HCT116 (cell line): ENCODE measurements around the gene RPRML. TPM values are rescaled to one million over a fixed set of nuclear protein-coding genes. Genes with fewer than 3 reads are reported as not detected.

Experiments
- ATAC-seq: fragments of 200-7000 bp; cut with Tn5 transposase; 2 replicates; pipeline ENCODE4 v1.9.1; 2020; ENCODE audit warnings: mild to moderate bottlenecking, moderate library complexity
- BruUV-seq: library from RNA; stranded (reverse); fragments of 400-500 nt; replicated peaks from 2 replicates; lab custom pipeline; 2021; lab: Mats Ljungman, UMichigan
- CTCF ChIA-PET: fragments of 300-600 bp; sonication (Branson Sonifier 250); formaldehyde crosslinking; loops from one replicate; lab custom pipeline; 2021; ENCODE audit warnings: antibody characterized with exemption; lab: Charles Lee
- POLR2A ChIA-PET: fragments of 300-600, 350-600 bp; sonication (Branson Sonifier 250); formaldehyde crosslinking; loops from one replicate; lab custom pipeline; 2021; ENCODE audit warnings: antibody characterized with exemption; lab: Charles Lee
- RAD21 ChIA-PET, 2 experiments: fragments of 300-600 bp; sonication (Branson Sonifier 250); formaldehyde crosslinking; loops; one replicate each; lab custom pipeline; 2023; ENCODE audit warnings: low total read pairs in 2 of 2; ENCODE audit not compliant: uncharacterized antibody in 2 of 2, unreplicated experiment in 2 of 2, low non-redundant PET in 1 of 2; lab: Charles Lee
- DNase-seq: peaks from one replicate; pipeline ENCODE4 v3.0.0-alpha.2; 2010; ENCODE audit warnings: low read depth, low spot score
- H2AFZ ChIP-seq: fragments of 200-600 bp; shearing (Covaris generic), sonication (generic); 2 replicates; pipeline ENCODE4 v1.6.1; 2017; ENCODE audit warnings: low read depth, mixed run types, mixed read lengths, antibody characterized with exemption, low read length; ENCODE audit not compliant: poor library complexity, severe bottlenecking
- H3K27ac ChIP-seq: 2 replicates; pipeline ENCODE4 v1.5.1; 2012; ENCODE audit warnings: low read depth, low read length
- H3K27me3 ChIP-seq: fragments of 200-600 bp; sonication (generic); 2 replicates; pipeline ENCODE4 v1.6.1; 2016; ENCODE audit warnings: mixed run types, low read length, mixed read lengths; ENCODE audit not compliant: insufficient read depth
- H3K36me3 ChIP-seq, 2 experiments: fragments of 200-500 bp in 1 of 2; fragments of 200-600 bp in 1 of 2; sonication (Bioruptor generic) in 1 of 2; sonication (generic) in 1 of 2; 2 replicates each; pipeline versions ENCODE4 v1.5.1 to v1.6.1; 2014 to 2016; ENCODE audit warnings: low read length in 2 of 2, inconsistent platforms in 1 of 2, mixed read lengths in 1 of 2, mixed run types in 1 of 2; ENCODE audit not compliant: insufficient read depth in 2 of 2, control insufficient read depth in 1 of 2
- H3K4me1 ChIP-seq, 2 experiments: fragments of 200-600 bp in 1 of 2; sonication (generic) in 1 of 2; 2 replicates each; pipeline versions ENCODE4 v1.5.1 to v1.6.1; 2012 to 2017; ENCODE audit warnings: low read length in 2 of 2, inconsistent platforms in 1 of 2, mild to moderate bottlenecking in 1 of 2, mixed read lengths in 1 of 2, mixed run types in 1 of 2, moderate library complexity in 1 of 2; ENCODE audit not compliant: insufficient read depth in 2 of 2, control insufficient read depth in 1 of 2
- H3K4me2 ChIP-seq: fragments of 200-600 bp; sonication (generic); 2 replicates; pipeline ENCODE4 v1.6.1; 2017; ENCODE audit warnings: mixed run types, low read length, mixed read lengths
- H3K4me3 ChIP-seq, 2 experiments: fragments of 200-600 bp in 1 of 2; sonication (generic) in 1 of 2; replicated peaks in 1 of 2; 2 replicates each; pipeline ENCODE4 v1.5.1; 2011 to 2016; ENCODE audit warnings: low read length in 2 of 2, control low read depth in 1 of 2, low read depth in 1 of 2, mild to moderate bottlenecking in 1 of 2, mixed read lengths in 1 of 2, mixed run types in 1 of 2
- H3K79me2 ChIP-seq: fragments of 200-600 bp; sonication (generic); 2 replicates; pipeline ENCODE4 v1.6.1; 2017; ENCODE audit warnings: mild to moderate bottlenecking, mixed run types, low read length, moderate library complexity, mixed read lengths; ENCODE audit not compliant: insufficient read depth
- H3K9ac ChIP-seq: fragments of 200-600 bp; sonication (generic); 2 replicates; pipeline ENCODE4 v1.6.1; 2016; ENCODE audit warnings: low read length, mixed read lengths
- H3K9me2 ChIP-seq: fragments of 200-600 bp; sonication (generic), shearing (Covaris generic); 2 replicates; pipeline ENCODE4 v1.6.1; 2017; ENCODE audit warnings: mixed run types, mild to moderate bottlenecking, moderate library complexity; ENCODE audit not compliant: insufficient read depth
- H3K9me3 ChIP-seq, 2 experiments: fragments of 200-500 bp in 1 of 2; fragments of 200-600 bp in 1 of 2; sonication (Bioruptor generic) in 1 of 2; sonication (generic) in 1 of 2; 2 replicates each; pipeline ENCODE4 v1.6.1; 2014 to 2017; ENCODE audit warnings: low read length in 2 of 2, mixed read lengths in 2 of 2, inconsistent platforms in 1 of 2, low read depth in 1 of 2, mild to moderate bottlenecking in 1 of 2, mixed run types in 1 of 2, moderate library complexity in 1 of 2; ENCODE audit not compliant: control insufficient read depth in 1 of 2, insufficient read depth in 1 of 2
- H4K20me1 ChIP-seq: fragments of 200-600 bp; sonication (generic), shearing (Covaris generic); 2 replicates; pipeline ENCODE4 v1.6.1; 2017; ENCODE audit warnings: mixed run types, mild to moderate bottlenecking, moderate library complexity; ENCODE audit not compliant: insufficient read depth
- CBX3 ChIP-seq: IDR thresholded peaks from 2 replicates; pipeline ENCODE4 v1.6.1; 2012; ENCODE audit warnings: low read depth
- ELF1 ChIP-seq: IDR thresholded peaks from 2 replicates; pipeline ENCODE4 v1.6.1; 2012; ENCODE audit warnings: low read depth, borderline replicate concordance
- EZH2phosphoT487 ChIP-seq: fragments of 200-600 bp; IDR thresholded peaks from 2 replicates; pipeline ENCODE4 v1.6.1; 2018; ENCODE audit warnings: antibody characterized with exemption, borderline replicate concordance
- FOSL1 ChIP-seq: IDR thresholded peaks from 2 replicates; pipeline ENCODE4 v1.6.1; 2012; ENCODE audit warnings: low read depth
- JUND ChIP-seq: IDR thresholded peaks from 2 replicates; pipeline ENCODE4 v1.6.1; 2012
- POLR2A ChIP-seq: IDR thresholded peaks from 2 replicates; pipeline ENCODE4 v1.7.0; 2011; ENCODE audit warnings: borderline replicate concordance; ENCODE audit not compliant: insufficient read depth, insufficient read length; ENCODE audit errors: extremely low read depth
- POLR2AphosphoS5 ChIP-seq: IDR thresholded peaks from 2 replicates; pipeline ENCODE4 v1.6.1; 2011; ENCODE audit warnings: mild to moderate bottlenecking, low read depth, low read length, moderate library complexity
- RAD21 ChIP-seq: IDR thresholded peaks from 2 replicates; pipeline ENCODE4 v1.6.1; 2012; ENCODE audit warnings: low read depth, mild to moderate bottlenecking
- REST ChIP-seq: IDR thresholded peaks from 2 replicates; pipeline ENCODE4 v1.6.1; 2012; ENCODE audit warnings: low read depth
- SP1 ChIP-seq: IDR thresholded peaks from 2 replicates; pipeline ENCODE4 v1.6.1; 2012; ENCODE audit warnings: low read depth
- SRF ChIP-seq: IDR thresholded peaks from 2 replicates; pipeline ENCODE4 v1.6.1; 2012; ENCODE audit warnings: low read depth
- TCF7L2 ChIP-seq: IDR thresholded peaks from 2 replicates; pipeline ENCODE4 v1.7.0; 2011; ENCODE audit warnings: borderline replicate concordance, inconsistent platforms; ENCODE audit not compliant: insufficient read depth, insufficient read length; ENCODE audit errors: extremely low read depth
- YY1 ChIP-seq: IDR thresholded peaks from 2 replicates; pipeline ENCODE4 v1.6.1; 2011; ENCODE audit warnings: low read length, low read depth, moderate library complexity, mild to moderate bottlenecking; ENCODE audit not compliant: insufficient replicate concordance; ENCODE audit errors: extremely low read depth
- ZFX ChIP-seq: fragments of 450-650 bp; IDR thresholded peaks from 2 replicates; pipeline ENCODE4 v1.6.1; 2017
- ZNF274 ChIP-seq: fragments of 200-500 bp; sonication (Bioruptor generic); IDR thresholded peaks from 2 replicates; pipeline ENCODE4 v1.6.1; 2014; ENCODE audit warnings: mild to moderate bottlenecking, low read depth, low read length, inconsistent platforms
- intact Hi-C: fragments of 100-400 bp; cut with micrococcal nuclease; formaldehyde crosslinking; loops from 2 replicates; pipeline ENCODE4 v1.10.0; 2022
- total RNA-seq: library from RNA; stranded (reverse); gene quantifications from one replicate; pipeline ENCODE4 v1.2.1, GENCODE V29; 2021; ENCODE audit not compliant: unreplicated experiment
- TF ChIP-seq, protein P1 (sequence below): IDR thresholded peaks from 2 replicates; pipeline ENCODE4 v1.6.1; 2011; ENCODE audit warnings: mild to moderate bottlenecking, low read length, moderate library complexity; ENCODE audit not compliant: insufficient replicate concordance; ENCODE audit errors: extremely low read depth

The RPRML gene
- total RNA-seq, 1 experiment from 2014 or later: not detected

DNA sequence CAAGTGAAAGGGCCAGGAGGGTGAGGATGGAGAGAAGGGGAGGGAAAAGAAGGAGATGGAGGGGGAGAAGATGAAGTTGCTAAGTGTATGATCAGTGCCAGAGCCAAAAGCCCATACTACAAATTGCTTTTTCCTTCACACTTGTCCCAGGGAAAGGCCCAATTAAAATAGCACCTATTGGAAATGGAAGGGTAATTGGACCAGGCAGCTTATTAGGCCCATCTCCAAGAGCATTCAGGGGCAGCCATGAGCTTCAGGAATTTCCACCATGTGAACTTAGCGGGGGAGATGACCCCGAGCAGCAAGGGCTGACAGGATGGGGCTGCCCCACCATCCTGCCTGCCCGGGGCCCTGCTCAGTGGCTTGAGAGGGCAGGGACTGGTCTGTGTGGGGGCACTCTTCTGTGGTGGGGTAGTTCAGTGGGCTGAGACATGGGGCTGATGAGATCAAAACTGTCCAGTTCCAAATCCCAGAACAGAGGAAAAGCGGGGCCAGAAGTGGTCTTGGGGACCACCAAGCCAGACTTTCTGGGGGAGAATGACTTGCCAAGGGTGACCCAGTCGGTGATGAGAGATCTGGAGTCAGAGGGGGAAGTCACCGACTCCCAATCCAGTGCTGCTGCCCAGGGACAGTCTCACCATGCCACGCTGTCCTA lies 28.6 kb downstream of the RPRML start:
- no peak overlapping the region for H3K4me3 ChIP-seq
- DNase-seq (no peak), ATAC-seq (no peak)
- ChIA-PET RAD21 (no interaction called here), POLR2A (no interaction called here)
- no peaks in the 10 kb centered on the region for H3K79me2 ChIP-seq
- H2AFZ ChIP-seq: no peak overlapping the region
- TF ChIP-seq ZFX (no peak), POLR2A (no peak), TCF7L2 (no peak), SRF (no peak), ZNF274 (no peak), REST (no peak), RAD21 (no peak), JUND (no peak), SP1 (no peak), YY1 (no peak), EZH2phosphoT487 (no peak), ELF1 (no peak), POLR2AphosphoS5 (no peak; the same call in 1 of the 2 replicates), CBX3 (no peak), FOSL1 (no peak)
- TF ChIP-seq, protein P1, sequence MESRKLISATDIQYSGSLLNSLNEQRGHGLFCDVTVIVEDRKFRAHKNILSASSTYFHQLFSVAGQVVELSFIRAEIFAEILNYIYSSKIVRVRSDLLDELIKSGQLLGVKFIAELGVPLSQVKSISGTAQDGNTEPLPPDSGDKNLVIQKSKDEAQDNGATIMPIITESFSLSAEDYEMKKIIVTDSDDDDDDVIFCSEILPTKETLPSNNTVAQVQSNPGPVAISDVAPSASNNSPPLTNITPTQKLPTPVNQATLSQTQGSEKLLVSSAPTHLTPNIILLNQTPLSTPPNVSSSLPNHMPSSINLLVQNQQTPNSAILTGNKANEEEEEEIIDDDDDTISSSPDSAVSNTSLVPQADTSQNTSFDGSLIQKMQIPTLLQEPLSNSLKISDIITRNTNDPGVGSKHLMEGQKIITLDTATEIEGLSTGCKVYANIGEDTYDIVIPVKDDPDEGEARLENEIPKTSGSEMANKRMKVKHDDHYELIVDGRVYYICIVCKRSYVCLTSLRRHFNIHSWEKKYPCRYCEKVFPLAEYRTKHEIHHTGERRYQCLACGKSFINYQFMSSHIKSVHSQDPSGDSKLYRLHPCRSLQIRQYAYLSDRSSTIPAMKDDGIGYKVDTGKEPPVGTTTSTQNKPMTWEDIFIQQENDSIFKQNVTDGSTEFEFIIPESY: no peak
- TF ChIP-seq, all 23 proteins: peak for 0
- intact Hi-C loops: no loop called here
- H3K9ac ChIP-seq: no peak overlapping the region
- no peak overlapping the region for H3K27ac ChIP-seq
- H3K4me2 ChIP-seq: no peak overlapping the region
- no peaks in the 10 kb centered on the region for H3K4me1 ChIP-seq
- no peaks in the 10 kb centered on the region for H3K36me3 ChIP-seq
- CTCF ChIA-PET: interaction anchor here (3.1 kb wide), 1 partner anchor 9 kb away, joined by 16 read pairs; no protein-coding TSS in a partner anchor
- no TSS peak for BruUV-seq
- H3K27me3 ChIP-seq: no peaks in the 10 kb centered on the region
- H3K9me3 ChIP-seq: no peaks in the 10 kb centered on the region
- H3K9me2 ChIP-seq: no peaks in the 10 kb centered on the region
- no peaks in the 10 kb centered on the region for H4K20me1 ChIP-seq
